ENCODE results near the gene SDK2. TPM values are rescaled to one million over a fixed set of nuclear protein-coding genes. Genes with fewer than 3 reads are reported as not detected.

The SDK2 gene
- total and polyA plus RNA-seq, 9 of the 15 experiments (the other 6 are each of a cell fraction or from before 2014, with no cell fraction given) = 0.04 TPM; not detected in 8

DNA sequence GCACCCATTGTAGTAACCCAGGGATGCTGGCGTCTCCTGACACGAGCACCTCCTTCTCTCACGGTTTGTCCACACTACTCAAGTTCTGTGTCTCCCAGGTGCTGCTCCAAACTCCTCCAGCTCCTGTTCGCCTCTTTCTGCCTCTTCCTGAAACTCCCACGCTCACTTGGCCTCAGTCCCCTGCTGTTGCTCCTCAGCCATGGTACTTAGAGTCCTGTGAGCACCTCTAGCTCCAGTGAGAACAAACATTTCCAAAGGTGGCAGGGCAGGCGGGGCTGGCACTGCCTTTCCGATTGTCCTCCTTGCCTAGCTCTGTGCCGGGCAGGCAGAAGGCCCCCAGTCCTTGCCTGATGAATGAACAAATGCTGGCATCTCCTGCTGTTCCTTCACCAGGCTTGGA, 146.1 kb downstream of the SDK2 start:
- no peak overlapping the region for H2AFZ ChIP-seq (ENCODE audit: low read depth, low read length)
- no peaks in the 10 kb centered on the region for H3K79me2 ChIP-seq (ENCODE audit: control insufficient read depth, insufficient read depth, low read length)
- peaks cover 5 to 35% of the 10 kb centered on the region in 2 experiments; a peak in 3 of 5 replicates for H3K27me3 ChIP-seq (ENCODE audit: control insufficient read depth in 2 of 2, insufficient read depth in 2 of 2, low read length in 2 of 2)
- TF ChIP-seq NONO (IDR thresholded peaks at IDR 0.05; ENCODE audit: low read depth in 2 of 2, low read length in 1 of 2) (no peak), ZNF707 (CRISPR knock-in tag; conservative IDR thresholded peaks at IDR 0.05) (no peak), ZNF263 (CRISPR knock-in tag; IDR thresholded peaks at IDR 0.05; ENCODE audit: borderline replicate concordance) (no peak), RNF2 (IDR thresholded peaks at IDR 0.05) (no peak), MCM3 (IDR thresholded peaks at IDR 0.05) (no peak), SIRT6 (IDR thresholded peaks at IDR 0.05; ENCODE audit: low read depth, low read length) (no peak), ZNF41 (CRISPR knock-in tag; conservative IDR thresholded peaks at IDR 0.05) (no peak), MEF2A (IDR thresholded peaks at IDR 0.05; ENCODE audit: control insufficient read depth, low read depth, low read length) (no peak), TGIF2 (CRISPR knock-in tag; IDR thresholded peaks at IDR 0.05) (no peak), NKRF (IDR thresholded peaks at IDR 0.05; ENCODE audit: borderline replicate concordance) (no peak), ZNF785 (CRISPR knock-in tag; IDR thresholded peaks at IDR 0.05) (no peak), ARHGAP35 (IDR thresholded peaks at IDR 0.05; ENCODE audit: partially characterized antibody) (no peak)
- TF ChIP-seq, protein P1, sequence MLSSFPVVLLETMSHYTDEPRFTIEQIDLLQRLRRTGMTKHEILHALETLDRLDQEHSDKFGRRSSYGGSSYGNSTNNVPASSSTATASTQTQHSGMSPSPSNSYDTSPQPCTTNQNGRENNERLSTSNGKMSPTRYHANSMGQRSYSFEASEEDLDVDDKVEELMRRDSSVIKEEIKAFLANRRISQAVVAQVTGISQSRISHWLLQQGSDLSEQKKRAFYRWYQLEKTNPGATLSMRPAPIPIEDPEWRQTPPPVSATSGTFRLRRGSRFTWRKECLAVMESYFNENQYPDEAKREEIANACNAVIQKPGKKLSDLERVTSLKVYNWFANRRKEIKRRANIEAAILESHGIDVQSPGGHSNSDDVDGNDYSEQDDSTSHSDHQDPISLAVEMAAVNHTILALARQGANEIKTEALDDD (IDR thresholded peaks at IDR 0.05) = no peak
- H3K9ac ChIP-seq (ENCODE audit: insufficient read depth in 1 of 2, low read depth in 2 of 2, low read length in 2 of 2) = no peak overlapping the region
- FAIRE-seq (no peak), DNase-seq (ENCODE audit: extremely low read depth in 1 of 4, low spot score in 3 of 4) (no peak), ATAC-seq (no peak)
- in situ Hi-C loops (cut with MboI) = no loop called here
- no peaks in the 10 kb centered on the region for H3K9me3 ChIP-seq (replicated peaks; ENCODE audit: control insufficient read depth, insufficient read depth, low read depth, low read length)
- intact Hi-C loops (cut with micrococcal nuclease) = no loop called here
- H3K36me3 ChIP-seq (ENCODE audit: control insufficient read depth, insufficient read depth, low read length) = no peaks in the 10 kb centered on the region
- WGBS (ENCODE audit: insufficient coverage, low coverage, missing lambda C conversion rate) = under 1% methylated on average over 8 of the region's 8 CpGs
- H3K4me1 ChIP-seq (replicated peaks in 1 of 2; ENCODE audit: control insufficient read depth in 2 of 2, insufficient read depth in 2 of 2, low read length in 2 of 2) = no peaks in the 10 kb centered on the region
- CTCF ChIA-PET (ENCODE audit: low intra/inter-chr PET ratio) = no interaction called here
- no peaks in the 10 kb centered on the region for H3K9me1 ChIP-seq (ENCODE audit: control insufficient read depth, insufficient read depth, low read length)
- BruUV-seq (replicated peaks) = no TSS peak
- no peak overlapping the region for H3K4me3 ChIP-seq
- no peak overlapping the region for H3K4me2 ChIP-seq (ENCODE audit: insufficient read depth, low read length)
- H4K20me1 ChIP-seq (replicated peaks; ENCODE audit: control insufficient read depth, insufficient read depth, low read length) = no peaks in the 10 kb centered on the region
- POLR2A ChIA-PET = no interaction called here
- H3K27ac ChIP-seq (ENCODE audit: extremely low read depth, low read depth, low read length) = no peak overlapping the region

Data from K562 (cell line).